HG03575 (cell line): ENCODE measurements around the gene POP7.
"Not testable (repeated sequence)": the region's sequence is repeated elsewhere in the genome, so short reads cannot be mapped to it uniquely, and the experiment has no call there.

Experiments
- ATAC-seq: cut with Tn5 transposase; IDR thresholded peaks from one replicate; pipeline ENCODE4 v1.9.1; 2021; ENCODE audit not compliant: unreplicated experiment, insufficient number of reproducible peaks, low FRiP score; ENCODE audit errors: extremely low read depth

Gene POP7

DNA sequence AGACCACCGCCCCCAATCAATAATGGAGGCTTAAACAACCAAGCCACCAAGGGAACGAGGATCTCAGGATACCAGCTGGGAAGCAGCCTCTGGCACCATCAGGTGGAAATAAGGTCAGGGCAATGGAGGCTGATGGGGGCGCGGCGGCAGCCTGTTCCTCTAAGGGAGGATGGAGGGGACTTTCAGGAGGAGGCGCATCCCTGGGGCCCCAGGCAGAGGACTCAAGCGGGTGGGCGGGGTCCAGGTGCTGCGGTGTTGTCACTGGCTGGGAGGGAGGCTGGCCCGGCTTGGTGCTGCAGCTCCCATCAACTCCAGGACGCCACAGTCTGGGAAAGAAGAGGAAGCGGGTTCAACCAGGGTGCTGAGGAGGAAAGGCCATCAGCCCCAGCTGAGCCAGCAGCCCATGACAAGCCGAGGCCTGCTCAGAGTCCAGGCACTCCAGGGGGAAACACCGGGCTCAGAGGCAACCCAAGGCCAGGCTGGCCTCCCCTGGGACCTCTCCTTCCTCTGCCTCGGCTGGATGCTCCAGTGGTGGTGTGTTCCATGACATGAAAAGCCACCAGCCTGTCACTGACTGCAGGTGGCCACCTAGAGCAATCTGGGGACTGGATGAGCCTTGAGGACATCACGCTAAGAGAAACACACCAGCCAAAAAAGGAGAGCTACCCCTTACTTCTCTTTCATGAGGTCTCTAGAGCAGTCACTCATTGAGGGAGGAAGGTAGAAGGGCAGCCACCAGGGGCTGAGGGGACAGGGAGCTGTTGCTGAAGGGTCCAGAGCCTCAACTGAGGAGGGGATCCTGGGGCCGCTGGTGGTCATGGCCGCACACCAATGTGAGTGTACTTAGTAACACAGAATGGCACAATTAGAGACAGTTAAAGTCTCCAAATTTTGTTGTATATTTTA is 16.4 kb upstream of the POP7 start:
- ATAC-seq = no peak

DNA sequence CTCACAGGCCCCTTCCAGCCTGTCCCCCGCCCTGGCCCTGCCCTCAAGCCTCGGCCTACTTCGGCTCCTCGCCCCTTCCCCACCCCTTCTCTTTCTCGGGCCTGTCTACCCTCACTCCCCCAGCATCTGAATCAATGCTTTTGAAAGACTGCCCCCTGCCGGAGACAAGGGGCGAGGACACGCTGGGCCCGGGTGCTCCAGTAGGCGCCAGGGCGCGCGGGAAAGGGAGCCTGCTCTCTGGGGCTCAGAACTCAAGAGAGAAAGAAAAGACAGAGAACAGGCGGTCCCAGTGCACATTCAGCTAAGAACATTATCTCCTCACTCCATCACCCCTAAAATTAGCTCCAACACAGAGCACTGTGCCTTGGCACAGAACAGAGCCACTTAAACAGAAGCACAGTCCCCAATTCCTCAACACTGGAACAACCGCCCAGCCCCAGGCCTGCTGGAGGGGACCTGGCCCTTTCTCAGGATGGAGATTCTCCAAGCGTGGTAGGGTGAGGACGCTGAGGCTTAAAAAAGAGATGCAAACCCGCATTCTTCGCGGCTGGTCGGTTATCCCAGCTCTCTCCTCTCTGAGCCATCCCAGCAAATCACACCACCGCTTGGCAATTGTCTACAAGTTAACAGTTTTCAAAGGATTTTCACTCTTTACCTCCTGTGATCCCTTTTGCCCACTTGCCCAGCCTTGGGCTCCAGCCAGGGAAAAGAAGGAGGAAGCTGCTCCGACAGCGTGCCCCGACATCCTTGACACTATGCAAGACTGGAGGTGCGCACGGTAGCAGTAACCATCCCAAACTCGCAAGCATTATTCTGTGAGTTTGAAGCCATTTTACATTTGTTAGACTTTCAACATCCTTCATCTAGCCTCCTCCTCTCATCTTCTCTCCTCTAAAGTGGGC is 14.0 kb upstream of the POP7 start:
- no peak for ATAC-seq

DNA sequence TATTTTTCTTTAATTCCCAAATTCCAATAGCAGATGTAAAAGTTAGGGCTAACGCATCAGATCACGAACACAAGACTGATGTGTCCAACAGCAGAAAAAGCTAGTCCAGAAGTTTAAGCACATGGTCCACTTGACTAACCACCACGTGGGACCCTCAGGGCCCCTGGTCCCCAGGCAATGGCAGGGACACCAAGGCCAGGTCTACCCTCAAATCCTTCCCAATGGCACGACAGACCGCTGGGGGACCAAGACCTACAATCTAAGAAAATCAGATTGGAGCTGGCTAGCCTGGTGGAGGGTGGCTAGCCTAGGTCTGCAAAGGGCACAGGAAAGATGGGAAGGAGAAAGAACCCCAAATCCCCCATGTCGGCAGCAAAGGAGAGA is 13.4 kb upstream of the POP7 start:
- no peak for ATAC-seq

DNA sequence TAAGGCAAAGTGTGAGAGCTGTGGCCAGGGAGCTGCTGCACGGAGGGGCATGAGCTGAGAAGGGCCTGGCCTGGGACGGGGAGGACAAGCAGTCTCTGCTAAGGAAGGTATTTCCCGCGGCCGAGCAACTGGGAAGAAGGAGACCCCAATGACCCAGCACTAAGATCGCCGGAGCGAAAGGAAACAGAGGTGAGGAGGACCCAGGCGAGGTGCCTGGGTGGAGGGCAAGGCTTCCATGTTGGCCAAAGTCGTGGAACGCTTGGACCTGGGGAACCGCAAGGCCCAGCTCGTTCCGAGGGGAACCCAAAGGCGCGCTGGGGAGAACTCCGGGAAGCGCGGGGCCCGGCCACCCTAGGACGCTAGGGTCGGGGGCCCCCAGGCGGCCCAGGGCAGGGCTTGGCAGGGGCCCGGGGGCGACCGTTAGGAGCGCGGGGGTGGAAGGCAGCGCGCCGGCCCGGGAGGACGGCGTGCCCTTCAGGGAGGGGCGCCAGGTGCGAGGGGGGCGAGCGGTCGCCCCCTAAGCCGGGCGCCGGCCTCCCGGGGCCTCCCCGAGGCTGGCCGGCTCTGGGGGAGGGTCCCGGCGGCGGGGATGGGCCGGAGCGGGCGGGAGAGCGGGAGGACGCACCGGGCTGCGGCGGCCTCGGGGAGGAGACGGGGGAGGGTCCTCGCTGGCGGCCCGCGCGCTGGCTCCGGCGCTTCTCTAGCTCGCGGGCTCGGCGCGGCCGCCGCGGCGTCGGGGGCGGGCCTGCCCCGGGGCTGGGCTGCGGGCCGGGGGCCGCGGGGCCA is 12.4 kb upstream of the POP7 start:
- ATAC-seq = no peak

DNA sequence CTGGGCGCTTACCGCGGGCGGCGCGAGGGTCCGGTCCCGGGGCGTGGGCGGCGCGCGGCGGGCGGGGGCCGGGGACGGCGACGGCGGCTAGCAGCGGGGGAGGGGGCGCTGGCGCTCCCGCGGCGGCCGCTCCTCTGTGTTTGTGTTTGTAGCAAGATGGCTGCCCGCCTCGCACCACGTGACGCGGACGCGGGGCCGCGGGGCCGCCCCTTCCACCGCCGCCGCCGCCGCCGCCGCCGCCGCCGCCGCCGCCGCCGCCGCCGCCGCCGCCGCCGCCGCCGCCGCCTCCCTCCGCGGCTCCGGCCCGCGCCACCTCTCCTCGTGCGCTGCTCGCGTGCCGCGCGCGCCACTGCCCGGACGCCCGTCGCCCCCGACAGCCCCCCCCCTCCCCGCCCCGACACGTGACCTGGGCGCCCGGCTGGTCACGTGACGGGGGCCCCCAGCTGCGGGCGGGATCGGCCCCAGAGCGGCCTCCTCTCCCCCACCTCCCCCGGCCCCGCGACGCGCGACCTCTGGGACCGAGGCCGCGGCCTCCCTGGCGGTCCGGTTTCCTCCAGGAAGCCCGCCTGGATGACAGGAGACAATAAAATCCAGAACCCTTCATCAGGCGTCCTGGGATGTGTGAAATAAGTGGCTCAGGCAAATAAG is 11.7 kb upstream of the POP7 start, which contains the start of gene GIGYF1:
Gene GIGYF1, minus strand, starts transcription at position 153 of the 648 bp plus-strand sequence. CDS start 6,012 bp downstream, outside the sequence.
- ATAC-seq = no peak

DNA sequence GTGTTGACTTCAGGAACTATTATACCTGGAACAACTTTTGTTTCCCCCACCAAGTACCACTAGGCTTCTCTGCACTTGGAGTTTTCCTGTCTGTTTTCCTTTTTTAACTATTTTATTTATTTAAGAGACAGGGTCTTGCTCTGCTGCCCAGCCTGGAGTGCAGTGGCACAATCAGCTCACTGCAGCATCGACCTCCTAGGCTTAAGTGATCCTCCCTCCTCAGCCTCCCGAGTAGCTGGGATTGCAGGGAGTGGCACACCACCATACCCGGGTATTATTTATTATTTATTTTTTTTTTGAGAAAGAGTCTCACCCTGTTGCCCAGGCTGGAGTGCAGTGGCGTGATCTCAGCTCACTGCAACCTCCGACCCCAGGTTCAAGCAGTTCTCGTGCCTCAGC is 9.8 kb upstream of the POP7 start:
- no peak for ATAC-seq

DNA sequence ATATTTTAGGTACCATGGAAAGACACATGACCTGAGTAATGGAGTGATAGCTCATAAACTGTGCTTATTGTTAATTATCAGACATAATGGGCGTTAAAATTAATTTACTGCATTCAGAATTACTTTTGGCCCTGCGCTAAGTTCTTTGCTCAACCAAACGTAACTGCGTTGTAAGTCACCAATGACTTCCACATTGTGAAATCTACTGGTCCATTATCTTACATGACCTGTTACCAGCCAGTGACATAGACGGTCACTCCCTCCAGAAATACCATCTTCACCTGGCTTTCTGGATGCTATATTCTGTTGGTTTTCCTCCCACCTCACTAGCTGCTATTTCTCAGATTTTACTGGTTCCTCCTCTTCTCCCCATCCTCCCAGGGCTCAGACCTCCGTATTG is 6.9 kb upstream of the POP7 start:
- ATAC-seq = no peak

DNA sequence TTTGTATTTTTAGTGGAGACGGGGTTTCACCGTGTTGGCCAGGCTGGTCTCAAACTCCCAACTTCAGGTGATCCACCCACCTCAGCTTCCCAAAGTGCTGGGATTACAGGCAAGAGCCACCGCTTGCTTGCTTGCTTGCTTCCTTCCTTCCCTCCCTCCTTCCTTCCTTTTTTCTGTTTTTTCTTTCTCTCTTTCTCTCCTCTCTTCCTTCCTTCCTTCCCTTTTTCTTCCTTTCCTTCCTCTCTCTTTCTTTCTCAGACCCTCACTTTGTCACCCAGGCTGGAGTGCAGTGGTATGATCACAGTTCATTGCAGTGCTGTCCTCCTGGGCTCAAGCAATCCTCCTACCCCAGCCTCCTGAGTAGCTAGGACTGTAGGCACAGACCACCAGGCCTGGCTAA is 4.8 kb upstream of the POP7 start:
- ATAC-seq = not testable (repeated sequence)

DNA sequence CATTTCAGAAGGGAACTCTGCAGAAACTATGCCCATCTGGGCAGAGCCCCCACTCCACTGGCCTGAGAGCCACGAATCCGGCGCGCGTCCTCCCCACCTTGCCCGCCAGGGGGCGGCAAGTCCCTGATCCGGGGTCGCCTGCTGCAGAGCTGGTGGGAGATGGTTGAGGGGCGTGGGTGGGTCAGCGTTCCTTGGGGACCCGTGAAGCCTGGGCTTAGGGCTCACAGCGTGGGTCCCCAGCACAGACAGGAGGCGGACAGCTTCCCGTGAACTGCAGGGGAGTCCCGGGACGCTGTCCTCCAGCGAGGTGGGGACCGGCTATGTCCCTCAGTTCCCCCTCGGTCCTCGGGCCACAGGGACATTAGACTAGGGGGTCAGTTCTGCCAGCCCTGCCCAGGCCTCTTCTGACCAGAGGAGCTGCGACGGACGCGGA is 585 bp upstream of the POP7 start:
- ATAC-seq = peak; percentile 28

DNA sequence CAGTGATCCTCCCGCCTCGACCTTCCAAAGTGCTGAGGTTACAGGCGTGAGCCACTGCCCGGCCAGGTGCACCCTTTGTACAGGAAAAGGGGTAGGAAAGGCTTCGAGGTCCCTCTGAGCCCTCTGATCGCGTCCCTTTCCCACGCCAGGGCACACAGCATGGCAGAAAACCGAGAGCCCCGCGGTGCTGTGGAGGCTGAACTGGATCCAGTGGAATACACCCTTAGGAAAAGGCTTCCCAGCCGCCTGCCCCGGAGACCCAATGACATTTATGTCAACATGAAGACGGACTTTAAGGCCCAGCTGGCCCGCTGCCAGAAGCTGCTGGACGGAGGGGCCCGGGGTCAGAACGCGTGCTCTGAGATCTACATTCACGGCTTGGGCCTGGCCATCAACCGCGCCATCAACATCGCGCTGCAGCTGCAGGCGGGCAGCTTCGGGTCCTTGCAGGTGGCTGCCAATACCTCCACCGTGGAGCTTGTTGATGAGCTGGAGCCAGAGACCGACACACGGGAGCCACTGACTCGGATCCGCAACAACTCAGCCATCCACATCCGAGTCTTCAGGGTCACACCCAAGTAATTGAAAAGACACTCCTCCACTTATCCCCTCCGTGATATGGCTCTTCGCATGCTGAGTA is 871 bp downstream of the POP7 start:
- ATAC-seq = no peak

DNA sequence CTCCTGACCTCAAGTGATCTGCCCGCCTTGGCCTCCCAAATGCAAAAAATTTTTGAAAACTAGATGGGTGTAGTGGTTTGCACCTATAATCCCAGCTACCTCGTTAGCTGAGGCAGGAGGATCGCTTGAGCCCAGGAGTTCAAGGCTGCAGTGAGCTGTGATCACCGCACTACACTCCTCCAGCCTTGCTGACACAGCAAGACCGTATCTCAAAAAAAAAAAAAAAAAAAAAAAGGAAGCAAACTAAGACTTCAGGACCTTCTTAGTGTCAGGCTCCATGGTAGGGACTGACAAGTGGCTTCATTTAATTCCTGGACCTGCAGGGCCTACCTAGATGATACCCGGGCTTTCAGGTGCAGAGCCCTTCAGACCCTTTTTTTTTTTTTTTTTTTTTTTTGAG is 2.5 kb downstream of the POP7 start:
- no peak for ATAC-seq

DNA sequence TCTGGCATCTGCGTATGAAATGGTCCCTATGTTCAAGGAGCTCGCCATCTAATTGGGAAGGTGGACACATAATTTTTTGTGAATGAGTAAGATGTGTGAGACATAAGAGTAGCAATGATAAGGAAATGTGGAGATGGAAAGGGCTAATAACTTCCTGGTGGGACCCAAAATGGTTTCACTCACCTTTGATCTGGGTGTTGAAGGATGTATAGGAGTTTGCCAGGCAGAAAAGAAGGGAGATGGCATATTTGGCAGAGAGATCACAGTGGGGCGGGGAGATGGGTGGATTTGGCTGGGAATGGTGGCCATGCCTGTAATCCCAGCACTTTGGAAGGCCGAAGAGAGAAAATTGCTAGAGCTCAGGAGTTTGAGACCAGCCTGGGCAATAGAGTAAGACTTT is 4.5 kb downstream of the POP7 start:
- ATAC-seq = no peak

DNA sequence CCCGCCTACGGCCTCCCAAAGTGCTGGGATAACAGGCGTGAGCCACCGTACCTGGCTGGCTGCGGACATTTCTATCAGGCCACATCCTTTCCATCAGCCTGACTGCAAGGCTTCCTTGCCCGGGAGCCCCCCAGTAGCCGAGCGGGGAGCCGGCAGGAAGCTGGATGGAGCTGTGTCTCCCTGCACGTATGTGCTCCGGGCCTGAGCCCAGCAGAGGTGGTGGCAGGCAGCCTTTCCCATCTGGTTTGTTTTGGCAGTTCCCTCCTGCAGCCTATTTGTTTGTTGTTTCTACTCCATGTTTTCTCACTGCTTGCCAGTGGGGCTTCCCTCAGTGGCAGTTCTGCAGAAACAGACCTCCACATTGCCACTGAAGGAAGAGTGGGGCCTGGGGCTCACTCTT is 5.4 kb downstream of the POP7 start:
- no peak for ATAC-seq

DNA sequence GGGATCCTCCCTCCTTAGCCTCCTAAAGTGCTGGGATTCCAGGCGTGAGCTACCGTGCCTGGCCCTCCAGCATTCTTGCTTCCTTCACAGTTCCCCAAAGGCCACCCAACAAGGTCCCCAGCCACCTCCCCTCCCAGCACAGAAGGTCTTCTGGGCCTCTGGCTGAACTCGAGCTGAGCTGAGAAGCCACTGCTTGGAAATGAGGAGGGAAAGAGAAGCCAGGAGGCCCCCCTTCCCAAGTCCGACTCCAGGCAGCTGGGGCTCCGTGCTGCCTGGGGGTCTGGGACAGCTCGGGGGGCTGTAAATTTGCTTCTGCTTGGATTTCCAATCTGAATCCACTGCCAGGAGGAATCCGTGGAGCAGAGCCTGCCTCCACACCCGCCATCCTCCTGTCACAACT is 8.8 kb downstream of the POP7 start:
- no peak for ATAC-seq

DNA sequence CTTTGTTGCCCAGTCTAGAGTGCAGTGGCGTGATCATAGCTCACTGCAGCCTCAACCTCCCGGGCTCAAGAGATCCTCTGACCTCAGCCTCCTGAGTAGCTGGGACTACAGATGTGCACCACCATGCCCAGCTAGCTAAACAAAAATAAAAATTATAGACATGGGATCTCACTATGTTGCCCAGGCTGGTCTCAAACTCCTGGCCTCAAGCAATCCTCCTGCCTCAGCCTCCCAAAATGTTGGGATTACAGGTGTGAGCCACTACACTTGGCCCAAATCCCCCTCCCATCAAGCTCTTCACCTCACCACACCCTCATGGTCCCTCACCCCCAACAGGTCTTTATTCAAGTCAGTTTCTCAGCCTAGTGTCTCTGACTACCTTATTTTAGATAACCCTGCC is 11.2 kb downstream of the POP7 start:
- not testable (repeated sequence) for ATAC-seq

DNA sequence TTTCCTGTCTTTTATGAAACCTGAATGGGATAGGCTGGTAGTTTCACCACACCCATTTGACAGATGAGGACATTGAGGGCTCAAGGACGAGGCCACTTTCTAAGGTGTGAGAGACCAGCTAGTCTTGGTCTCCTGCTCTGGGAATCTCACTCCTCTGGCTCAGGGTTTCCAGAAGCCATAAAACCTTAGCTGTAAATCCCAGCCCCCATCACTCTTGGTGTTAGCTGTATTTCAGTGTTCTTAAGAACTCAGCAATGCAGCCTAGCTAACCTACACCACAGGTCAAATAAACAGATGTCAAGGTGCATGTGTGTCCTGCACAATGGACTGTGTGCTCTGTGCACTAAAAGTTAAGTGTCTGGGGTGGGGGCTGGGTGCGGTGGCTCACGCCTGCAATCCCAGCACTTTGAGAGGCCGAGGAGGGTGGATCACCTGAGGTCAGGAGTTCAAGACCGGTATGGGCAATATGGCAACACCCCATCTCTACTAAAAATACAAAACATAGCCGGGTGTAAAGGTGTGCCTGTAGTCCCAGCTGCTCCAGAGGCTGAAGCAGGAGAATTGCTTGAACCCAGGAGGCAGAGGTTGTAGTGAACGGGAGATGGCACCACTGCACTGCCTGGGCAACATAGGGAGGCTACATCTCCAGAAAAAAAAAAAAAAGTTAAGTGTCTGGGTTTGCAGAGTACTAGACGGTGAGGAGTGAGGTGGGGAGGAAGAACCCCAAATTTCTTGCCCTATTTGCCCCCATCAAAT is 13.8 kb downstream of the POP7 start:
- no peak for ATAC-seq

DNA sequence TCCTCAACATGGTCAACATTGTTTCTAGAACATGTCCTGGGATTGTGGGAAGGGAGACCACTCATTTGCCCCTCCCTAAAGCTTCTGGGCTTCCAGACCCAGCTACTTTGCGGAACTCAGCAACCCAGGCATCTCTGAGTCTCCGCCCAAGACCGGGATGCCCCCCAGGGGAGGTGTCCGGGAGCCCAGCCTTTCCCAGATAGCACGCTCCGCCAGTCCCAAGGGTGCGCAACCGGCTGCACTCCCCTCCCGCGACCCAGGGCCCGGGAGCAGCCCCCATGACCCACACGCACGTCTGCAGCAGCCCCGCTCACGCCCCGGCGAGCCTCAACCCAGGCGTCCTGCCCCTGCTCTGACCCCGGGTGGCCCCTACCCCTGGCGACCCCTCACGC is 14.4 kb downstream of the POP7 start, which contains the start of gene EPO:
Gene EPO, plus strand, starts transcription at position 190 of the 392 bp plus-strand sequence. CDS start 513 bp downstream, outside the sequence.
- ATAC-seq = no peak
